SK-N-MC (cell line): ENCODE results near the gene FBXO41.

Experiments
- DNase-seq: peaks from one replicate; pipeline ENCODE4 v3.0.0-alpha.2; 2011; ENCODE audit warnings: low read depth, low spot score
- H3K27ac ChIP-seq: fragments of 200-600 bp; sonication (generic); 2 replicates; pipeline ENCODE4 v1.5.1; 2016; ENCODE audit warnings: mixed run types
- H3K36me3 ChIP-seq: fragments of 200-600 bp; sonication (generic); 2 replicates; pipeline ENCODE4 v1.6.1; 2017; ENCODE audit warnings: antibody characterized with exemption, low read length, mixed read lengths; ENCODE audit not compliant: insufficient read depth
- H3K4me3 ChIP-seq: fragments of 200-600 bp; sonication (generic); 2 replicates; pipeline ENCODE4 v1.5.1; 2016
- H3K9ac ChIP-seq: fragments of 200-600 bp; sonication (generic); 2 replicates; pipeline ENCODE4 v1.8.0; 2017; ENCODE audit warnings: mixed run types, mixed read lengths; ENCODE audit not compliant: insufficient read length
- H3K9me3 ChIP-seq: fragments of 200-600 bp; sonication (generic); 2 replicates; pipeline ENCODE4 v1.6.1; 2017; ENCODE audit warnings: low read depth, mild to moderate bottlenecking, antibody characterized with exemption, low read length, moderate library complexity, mixed read lengths
- EZH2 ChIP-seq: fragments of 200-600 bp; sonication (generic); IDR thresholded peaks from one replicate; pipeline ENCODE4 v1.6.1; 2017; ENCODE audit warnings: antibody characterized with exemption
- FOXP2 ChIP-seq: optimal IDR thresholded peaks from 2 replicates; pipeline ENCODE3; 2011; ENCODE audit warnings: mild to moderate bottlenecking, moderate library complexity; ENCODE audit not compliant: insufficient read depth; ENCODE audit errors: extremely low read length, control extremely low read depth
- POLR2AphosphoS5 ChIP-seq: IDR thresholded peaks from 2 replicates; pipeline ENCODE4 v1.6.1; 2012; ENCODE audit warnings: mild to moderate bottlenecking, low read depth, low read length, borderline replicate concordance

FBXO41 gene

DNA sequence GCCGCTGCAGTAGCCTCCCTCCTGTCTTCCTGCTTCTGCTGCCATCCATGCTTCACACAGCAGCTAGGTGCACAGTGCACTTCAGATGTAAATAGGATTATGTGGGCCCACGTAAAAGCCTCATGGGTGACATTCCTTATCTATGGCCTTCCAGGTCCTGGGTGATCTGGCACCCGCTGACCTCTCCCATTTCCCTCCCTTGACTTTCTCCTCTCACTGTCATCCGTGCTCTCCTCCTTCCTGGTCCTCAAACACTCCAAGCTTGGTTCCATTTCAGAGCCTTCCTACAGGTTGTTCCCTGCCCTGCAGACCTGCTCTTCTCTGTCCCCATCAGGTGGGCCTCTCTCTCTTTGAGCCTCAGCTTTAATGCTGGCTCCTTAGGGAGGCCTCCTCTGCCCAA is 74.3 kb downstream of the FBXO41 start:
- Histone ChIP-seq H3K27ac (no peak overlapping the region), H3K9ac (no peak overlapping the region), H3K36me3 (no peaks in the 10 kb centered on the region), H3K4me3 (no peak overlapping the region), H3K9me3 (no peaks in the 10 kb centered on the region)
- no peak for TF ChIP-seq EZH2
- TF ChIP-seq FOXP2 = no peak
- TF ChIP-seq POLR2AphosphoS5 = no peak
- DNase-seq = no peak

DNA sequence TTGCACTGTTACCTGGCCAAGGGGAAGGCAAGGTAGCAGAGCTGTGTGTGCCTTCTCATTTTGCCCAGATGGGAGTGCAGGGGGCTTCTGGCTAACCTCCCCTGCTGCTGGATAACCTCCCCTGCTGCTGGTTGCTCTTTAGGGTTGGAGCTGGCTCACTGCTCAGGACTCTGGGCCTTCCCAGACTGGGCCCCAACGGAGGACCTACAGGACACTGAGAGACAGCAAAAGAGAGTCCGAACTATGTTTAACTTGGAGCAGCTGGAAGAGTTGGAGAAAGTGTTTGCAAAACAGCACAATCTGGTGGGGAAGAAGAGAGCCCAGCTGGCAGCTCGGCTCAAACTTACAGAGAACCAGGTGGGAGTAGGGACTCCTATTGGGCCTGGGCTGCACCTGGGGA is 76.0 kb downstream of the FBXO41 start:
- H3K4me3 ChIP-seq = no peak overlapping the region

DNA sequence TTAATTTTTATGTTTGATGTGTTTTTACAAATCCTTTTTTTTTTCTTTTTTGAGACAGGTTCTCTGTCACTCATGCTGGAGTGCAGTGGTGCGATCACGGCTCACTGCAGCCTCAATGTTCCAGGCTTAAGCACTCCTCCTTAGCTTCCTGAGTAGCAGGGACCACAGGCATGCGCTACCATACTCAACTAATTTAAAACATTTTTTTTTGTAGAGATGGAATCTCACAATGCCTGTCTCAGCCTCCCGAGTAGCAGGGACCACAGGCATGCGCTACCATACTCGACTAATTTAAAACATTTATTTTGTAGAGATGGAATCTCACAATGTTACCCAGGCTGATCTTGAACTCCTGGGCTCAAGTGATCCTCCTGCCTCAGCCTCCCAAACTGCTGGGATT is 78.7 kb downstream of the FBXO41 start:
- TF ChIP-seq EZH2 = no peak
- no peak for TF ChIP-seq POLR2AphosphoS5
- TF ChIP-seq FOXP2 = no peak
- Histone ChIP-seq H3K9ac (no peak overlapping the region), H3K9me3 (no peaks in the 10 kb centered on the region), H3K27ac (no peak overlapping the region), H3K36me3 (no peaks in the 10 kb centered on the region), H3K4me3 (no peak overlapping the region)
- DNase-seq = no peak

More for the DNA sequence above, 76.0 kb downstream of the FBXO41 start:
- no peaks in the 10 kb centered on the region for H3K36me3 ChIP-seq
- H3K9ac ChIP-seq = no peak overlapping the region
- H3K27ac ChIP-seq = no peak overlapping the region
- H3K9me3 ChIP-seq = no peaks in the 10 kb centered on the region
- TF ChIP-seq EZH2 = no peak
- TF ChIP-seq POLR2AphosphoS5 = no peak
- no peak for TF ChIP-seq FOXP2
- DNase-seq = no peak
